Breast epithelium (tissue), 3 donors: ENCODE results near the gene TBRG4.

ENCODE experiments used
- CTCF ChIP-seq, 3 donors: fragments of 450-650 bp; IDR thresholded peaks; one replicate each; pipeline ENCODE4 v1.5.1; 2016 to 2017; ENCODE audit warnings: antibody characterized with exemption in 3 of 3, mild to moderate bottlenecking in 3 of 3, moderate library complexity in 3 of 3
- POLR2AphosphoS5 ChIP-seq, 3 donors: sonication (generic); formaldehyde crosslinking; IDR thresholded peaks; one replicate each; pipeline ENCODE4 v1.6.1; 2017; ENCODE audit warnings: antibody characterized with exemption in 3 of 3

GRCh38 chr7:45060295-45060694, 51.2 kb downstream of the TBRG4 start:
- no peak for TF ChIP-seq CTCF (IDR thresholded peaks at IDR 0.05)
- TF ChIP-seq POLR2AphosphoS5 (IDR thresholded peaks at IDR 0.05), result no peak
